ENCODE data around the gene PRAME. TPM values are rescaled to one million over a fixed set of nuclear protein-coding genes. Genes with fewer than 3 reads are reported as not detected.

PRAME gene
- total and polyA plus RNA-seq, 2 of the 13 experiments (the other 11 are each of a cell fraction or from before 2014, with no cell fraction given) = 0.11 to 0.83 TPM

GRCh38 chr22:22545084-22545483, 14.0 kb downstream of the PRAME start (continued):
- TF ChIP-seq AFF4 (CRISPR knock-in tag; IDR thresholded peaks at IDR 0.05) (no peak), ZNF550 (CRISPR knock-in tag; IDR thresholded peaks at IDR 0.05; ENCODE audit: borderline replicate concordance) (no peak), ZIK1 (CRISPR knock-in tag; IDR thresholded peaks at IDR 0.05; ENCODE audit: borderline replicate concordance, low read depth) (no peak), PHF21A (CRISPR knock-in tag; IDR thresholded peaks at IDR 0.05) (no peak), BORCS8-MEF2B (CRISPR knock-in tag; IDR thresholded peaks at IDR 0.05) (no peak), ZBTB42 (CRISPR knock-in tag; IDR thresholded peaks at IDR 0.05) (no peak), THYN1 (CRISPR knock-in tag; IDR thresholded peaks at IDR 0.05; ENCODE audit: borderline replicate concordance, low read depth) (no peak), ZNF646 (CRISPR knock-in tag; IDR thresholded peaks at IDR 0.05) (no peak), THAP9 (CRISPR knock-in tag; IDR thresholded peaks at IDR 0.05; ENCODE audit: borderline replicate concordance) (no peak)

All from HepG2 (cell line).